Suppressor macrophage treated with lipopolysaccharide for 1 hour (primary cell): Measurements from ENCODE around the gene MAML2.
A peak's percentile ranks its signal among the peaks of the same experiment; 100 is the strongest.

Experiments used
- DNase-seq, 3 donors: peaks; one replicate each; pipeline ENCODE4 v3.0.0-alpha.2; 2020 to 2022

The MAML2 gene

GRCh38 chr11:95996621-95997235, 346.3 kb downstream of the MAML2 start:
- DNase-seq: no peak

- DNase-seq: no peak
Measured at GRCh38 chr11:95994329-95994728, 348.7 kb downstream of the MAML2 start.

DNA sequence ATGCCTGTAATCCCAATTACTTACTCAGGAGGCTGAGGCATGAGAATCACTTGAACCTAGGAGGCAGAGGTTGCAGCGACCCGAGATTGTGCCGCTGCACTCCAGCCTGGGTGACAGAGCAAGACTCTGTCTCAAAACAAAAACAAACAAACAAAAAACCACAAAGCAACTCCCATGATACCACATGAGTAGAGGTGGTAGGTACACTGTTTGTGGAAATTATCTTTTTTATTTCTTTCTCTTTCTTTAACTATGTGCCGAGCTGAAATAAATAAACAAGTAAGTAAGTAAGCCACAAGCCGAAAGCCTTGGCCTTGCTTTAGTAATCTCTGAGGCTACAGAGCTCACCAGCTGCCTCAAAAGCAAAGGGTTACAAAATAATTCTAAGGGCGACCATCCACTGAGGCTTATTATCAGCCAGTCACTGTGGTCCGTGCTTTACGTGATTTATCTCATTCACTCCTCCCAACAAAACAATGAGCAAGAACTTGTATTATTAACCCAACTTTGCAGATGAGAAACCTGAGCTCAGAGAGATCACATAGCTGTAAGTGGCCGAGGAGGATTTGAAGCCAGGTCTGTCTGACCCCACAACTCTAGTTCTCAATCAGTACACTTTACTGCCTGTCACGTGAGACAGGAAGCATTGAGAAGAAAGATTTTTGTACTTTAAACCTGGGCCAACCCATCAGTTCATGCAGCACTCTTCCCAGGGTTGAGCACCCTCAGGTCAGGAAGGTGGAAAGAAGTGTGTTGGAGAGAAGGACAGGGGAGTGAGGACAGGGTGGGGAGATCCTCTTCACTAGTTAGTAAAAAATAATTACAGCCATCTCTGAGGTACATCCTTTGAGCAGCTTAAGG, 349.3 kb downstream of the MAML2 start:
- no peak for DNase-seq

DNA sequence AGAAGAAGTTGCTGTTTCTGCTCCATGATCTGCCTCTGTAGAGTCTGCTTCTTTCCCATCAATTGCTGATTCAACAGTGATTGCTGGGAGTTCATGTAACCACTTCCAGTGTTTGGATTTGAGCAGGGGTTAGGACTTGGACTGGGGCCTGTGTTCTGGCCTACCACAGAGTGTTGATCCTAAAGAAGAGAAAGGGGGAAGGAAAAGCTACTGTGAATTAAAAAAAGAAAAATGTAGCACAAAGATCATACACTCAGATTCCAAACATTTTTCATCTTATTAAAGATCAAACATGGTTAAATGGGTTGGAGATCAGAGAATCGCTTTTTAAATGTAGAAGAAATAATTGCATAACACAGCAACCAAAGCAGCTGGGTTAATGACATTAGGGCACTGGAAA, 351.4 kb downstream of the MAML2 start:
- DNase-seq: no peak

DNA sequence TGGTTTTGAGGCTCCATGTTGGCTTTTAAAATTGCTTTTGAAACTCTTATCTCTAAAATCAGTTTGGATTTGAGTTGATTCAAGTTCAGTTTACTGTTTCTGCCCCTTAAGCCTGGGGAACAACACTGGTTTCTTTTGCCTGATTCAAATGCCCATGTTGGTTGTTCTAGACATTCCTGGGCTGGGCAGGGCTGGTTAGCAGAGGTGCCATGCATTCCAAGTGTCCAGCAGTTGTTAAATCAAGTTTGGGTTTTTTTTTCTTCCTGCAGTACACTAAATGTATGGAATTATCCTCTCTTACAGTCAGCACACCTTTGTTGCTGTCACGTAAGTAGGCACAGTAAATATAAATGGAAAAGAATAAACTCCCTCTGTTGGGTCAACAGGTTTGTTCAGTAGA, 351.9 kb downstream of the MAML2 start:
- no peak for DNase-seq

GRCh38 chr11:95989780-95990179, 353.2 kb downstream of the MAML2 start:
- DNase-seq: no peak

GRCh38 chr11:95989076-95989605, 353.9 kb downstream of the MAML2 start:
- DNase-seq: no peak

DNA sequence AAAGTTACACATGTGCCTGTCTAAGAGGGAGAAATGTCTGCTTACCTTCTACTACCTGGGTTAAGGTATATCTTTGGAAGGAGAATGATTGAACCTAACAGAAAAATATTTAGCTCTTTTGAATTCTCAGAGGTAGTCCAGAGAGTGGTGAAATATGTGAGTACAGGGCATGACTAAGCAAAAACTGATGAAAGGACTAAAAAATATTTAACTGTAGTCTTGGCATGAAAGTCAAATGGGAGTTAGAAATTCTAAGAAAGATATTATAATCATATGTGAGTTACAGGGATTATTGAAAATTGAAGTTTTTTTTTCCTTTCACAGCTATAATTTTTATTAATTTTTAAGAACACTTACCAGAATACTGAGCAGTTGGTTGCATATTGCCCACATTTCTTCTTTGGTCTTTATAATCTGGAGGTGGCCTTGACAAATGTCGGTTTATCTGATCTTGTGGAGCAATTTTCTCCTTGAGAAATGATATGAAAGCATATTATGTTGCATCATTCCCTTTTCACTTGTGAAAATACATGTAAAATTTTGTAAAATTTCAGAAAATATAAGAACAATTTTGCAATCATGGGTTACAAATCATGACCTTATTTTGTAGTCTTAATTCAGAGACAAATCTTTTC, 357.7 kb downstream of the MAML2 start:
- peak in 2 of 3 donors; percentile 4 to 21 for DNase-seq

DNA sequence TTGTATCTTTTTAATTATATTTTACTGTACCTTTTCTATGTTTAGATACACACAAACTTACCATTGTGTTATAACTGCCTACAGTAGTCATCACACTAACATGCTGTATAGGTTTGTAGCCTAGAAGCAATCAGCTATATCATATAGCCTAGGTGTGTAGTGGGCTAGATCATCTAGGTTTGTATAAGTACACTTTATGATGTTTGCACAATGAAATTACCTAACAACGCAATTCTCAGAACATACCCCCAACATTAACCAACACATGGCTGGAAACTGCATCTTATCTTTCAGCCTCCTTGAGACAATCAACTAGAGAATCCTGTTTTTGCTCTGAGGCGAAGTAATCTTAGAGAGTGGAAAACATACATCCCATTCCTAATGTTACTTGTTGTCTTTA, 358.9 kb downstream of the MAML2 start:
- no peak for DNase-seq

GRCh38 chr11:95977534-95978174, 365.3 kb downstream of the MAML2 start:
- peak in 1 of 3 donors; percentile 10 for DNase-seq

GRCh38 chr11:95976550-95976949, 366.4 kb downstream of the MAML2 start:
- DNase-seq: no peak

DNA sequence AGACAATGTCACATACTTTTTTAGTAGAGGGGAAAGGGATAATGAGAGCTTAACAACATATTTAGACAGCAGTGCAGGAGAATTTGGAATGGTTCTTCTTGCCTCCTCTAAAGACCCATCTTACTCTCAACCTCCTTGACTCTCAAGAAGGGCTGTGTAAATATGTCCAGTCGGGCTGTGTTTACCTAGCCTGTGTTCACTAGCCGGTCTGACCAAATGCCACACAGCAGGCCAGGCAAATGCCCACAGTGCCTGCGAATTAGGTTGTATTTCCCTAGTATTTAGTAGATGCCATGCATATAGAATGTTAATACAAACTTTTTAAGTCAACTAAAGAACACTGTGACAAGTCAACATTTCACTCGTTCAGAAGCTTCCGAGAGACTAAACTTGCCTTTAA, 367.7 kb downstream of the MAML2 start:
- no peak for DNase-seq

DNA sequence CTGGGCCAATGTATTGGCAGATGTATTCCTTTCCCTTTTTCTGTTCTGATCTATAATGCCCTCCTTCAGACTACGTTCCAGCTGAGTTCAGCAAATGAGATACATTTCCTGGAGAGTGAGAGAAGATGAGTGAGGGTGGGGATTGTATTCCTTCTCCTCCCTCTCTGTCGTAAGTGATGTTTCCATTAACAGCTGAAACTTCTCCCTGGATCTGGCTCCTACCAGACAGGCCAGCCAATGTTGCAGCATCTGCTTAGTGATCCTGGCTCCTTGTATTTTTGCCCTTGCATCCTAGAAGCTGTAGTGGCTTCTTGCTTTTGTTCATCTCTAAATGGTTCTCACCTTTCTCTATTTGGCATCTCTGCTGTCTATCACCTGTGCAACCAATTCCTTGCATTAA, 370.9 kb downstream of the MAML2 start:
- no peak for DNase-seq

GRCh38 chr11:95968585-95968984, 374.4 kb downstream of the MAML2 start:
- peak in 1 of 3 donors; percentile 12 for DNase-seq

DNA sequence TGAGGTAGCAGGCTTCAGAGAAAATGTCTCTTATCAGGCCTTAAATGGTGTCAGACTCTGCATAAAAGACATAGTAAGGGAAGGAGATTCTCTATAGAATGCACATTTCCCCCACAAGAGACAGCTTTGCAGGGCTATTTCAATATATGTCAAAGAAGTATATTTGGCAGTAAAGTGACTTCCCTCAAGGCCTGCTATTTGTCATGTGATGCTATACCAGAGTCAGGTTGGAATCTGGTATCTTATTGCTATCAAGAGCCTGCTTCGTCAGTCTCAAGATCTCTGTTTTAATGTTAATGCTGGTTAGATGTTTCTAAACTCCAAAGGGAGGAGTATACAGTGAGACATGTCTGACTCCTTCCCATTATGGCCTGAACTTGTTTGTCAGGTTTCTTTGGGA, 378.7 kb downstream of the MAML2 start:
- no peak for DNase-seq

- no peak for DNase-seq
Measured at GRCh38 chr11:95961758-95962157, 381.2 kb downstream of the MAML2 start.

DNA sequence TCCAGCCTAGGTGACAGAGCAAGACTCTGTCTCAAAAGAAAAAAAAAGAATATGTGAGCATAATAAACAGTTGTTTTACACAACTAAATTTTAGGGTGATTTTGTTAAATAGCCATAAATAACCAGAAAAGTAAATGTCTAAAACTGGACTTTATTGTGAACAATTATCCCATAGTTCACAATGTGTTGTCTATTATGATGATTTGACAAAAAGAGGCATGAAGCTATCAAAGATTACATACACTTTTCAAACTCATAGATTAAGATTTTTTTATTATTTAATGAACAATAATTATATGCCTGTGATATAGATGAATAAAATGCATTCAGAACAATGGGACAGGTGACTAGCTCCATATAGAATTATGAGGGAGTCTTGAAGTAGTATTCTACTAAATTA, 392.1 kb downstream of the MAML2 start:
- no peak for DNase-seq

- no peak for DNase-seq
Measured at GRCh38 chr11:95948637-95949036, 394.4 kb downstream of the MAML2 start.

DNA sequence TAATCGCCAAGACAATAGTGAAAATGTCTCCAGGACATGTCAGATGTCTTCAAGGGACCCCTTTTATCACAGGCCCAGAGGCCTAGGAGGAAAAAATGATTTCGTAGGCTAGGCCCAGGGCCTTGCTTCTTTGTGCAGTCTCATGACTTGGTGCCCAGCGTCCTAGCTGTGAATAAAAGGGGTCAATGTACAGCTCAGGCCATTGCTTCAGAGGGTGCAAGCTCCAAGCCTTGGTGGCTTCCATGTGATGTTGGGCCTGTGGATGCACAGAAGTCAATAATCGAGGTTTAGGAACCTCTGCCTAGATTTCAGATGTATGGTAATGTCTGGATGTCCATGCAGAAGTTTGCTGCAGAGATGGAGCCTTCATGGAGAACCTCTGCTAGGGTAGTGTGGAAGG, 398.4 kb downstream of the MAML2 start:
- no peak for DNase-seq

GRCh38 chr11:95943546-95943945, 399.4 kb downstream of the MAML2 start:
- peak; percentile 37 to 60 (median 43) for DNase-seq

DNA sequence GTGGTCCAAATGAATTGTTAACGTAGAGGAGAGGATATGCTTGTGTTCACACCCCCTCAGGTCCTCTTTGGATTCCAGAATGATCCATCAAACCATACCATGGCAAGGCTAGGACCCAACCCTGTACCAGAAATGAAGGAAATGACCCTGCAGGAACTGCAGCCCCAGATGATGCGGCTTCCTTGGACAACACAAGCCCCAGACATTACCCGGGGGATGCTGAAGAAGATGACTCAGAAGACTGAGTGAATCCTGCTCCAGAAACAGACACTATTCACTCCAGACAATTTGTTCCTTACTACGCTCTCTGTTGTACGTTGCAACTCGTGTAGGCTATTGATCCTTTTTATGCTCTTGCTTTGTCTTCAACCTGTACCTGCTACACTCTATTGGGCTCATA, 403.9 kb downstream of the MAML2 start:
- no peak for DNase-seq

GRCh38 chr11:95937358-95937757, 405.6 kb downstream of the MAML2 start:
- DNase-seq: no peak

DNA sequence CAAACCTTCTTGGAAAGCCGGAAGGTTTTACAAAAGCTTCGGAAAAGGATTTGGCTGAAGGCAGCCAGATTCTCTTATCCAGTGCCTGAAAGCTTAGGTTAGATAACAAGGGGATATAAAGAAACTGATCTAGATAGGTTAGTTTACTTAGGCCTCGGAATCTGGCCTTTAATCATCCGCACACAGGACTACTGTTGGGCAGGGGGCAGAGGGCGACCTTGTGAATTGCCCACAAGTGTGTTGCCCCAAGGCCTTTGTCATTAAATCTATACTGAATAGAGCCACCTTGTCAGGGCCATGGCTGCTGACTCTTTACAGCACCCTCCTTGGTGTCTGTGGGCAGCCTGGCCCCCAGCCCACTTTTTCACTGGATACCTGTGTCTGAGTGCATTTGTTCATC, 409.4 kb downstream of the MAML2 start:
- no peak for DNase-seq
